Measurements from ENCODE around the gene SNX22.
A peak's percentile ranks its signal among the peaks of the same experiment; 100 is the strongest.

SNX22 gene

DNA sequence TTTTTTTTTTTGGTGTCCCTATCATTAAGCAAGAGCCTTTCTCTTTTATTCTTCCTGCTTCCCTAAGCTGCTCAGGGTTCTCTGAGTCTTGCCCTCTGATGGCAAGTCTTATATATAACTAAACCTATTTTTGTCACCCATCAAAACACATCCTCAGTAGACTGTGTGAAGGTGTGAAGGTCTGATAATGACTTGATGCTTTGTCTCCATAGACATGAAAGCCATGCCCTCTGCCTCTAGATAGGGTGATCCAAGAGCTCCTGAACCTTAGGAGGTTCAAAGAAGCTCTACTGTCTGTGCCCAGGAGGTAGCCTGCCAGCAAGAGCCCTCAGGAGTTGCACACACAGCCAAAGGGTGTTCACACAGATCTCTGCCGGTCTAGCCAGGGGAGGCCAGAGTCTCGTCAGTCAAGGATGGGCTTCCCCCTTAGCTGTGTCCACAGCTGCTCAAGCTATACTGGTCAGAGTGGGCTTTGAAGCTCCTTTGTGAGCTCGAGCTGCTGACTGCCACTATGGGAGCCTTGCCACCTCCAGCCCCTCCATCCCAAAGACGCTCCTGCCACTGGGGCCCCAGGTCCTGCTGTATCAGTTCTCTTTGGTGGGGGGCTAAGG lies 13.1 kb upstream of the SNX22 start:
- DNase-seq (ENCODE audit: low read depth in 1 of 2, low spot score in 1 of 2), result no peak
- TF ChIP-seq REST (IDR thresholded peaks at IDR 0.05; ENCODE audit: insufficient replicate concordance, low read depth) (no peak), SPI1 (IDR thresholded peaks at IDR 0.05; ENCODE audit: borderline replicate concordance, low read depth) (no peak), GABPA (IDR thresholded peaks at IDR 0.05; ENCODE audit: low read depth) (no peak), CTCF (IDR thresholded peaks at IDR 0.05; ENCODE audit: insufficient read depth, low read length) (no peak), POLR2AphosphoS5 (IDR thresholded peaks at IDR 0.05; ENCODE audit: low read depth) (no peak)
- no peak overlapping the region for H3K27ac ChIP-seq (replicated peaks)
- H3K27me3 ChIP-seq (ENCODE audit: insufficient read depth, poor library complexity, severe bottlenecking), result no peaks in the 10 kb centered on the region
- H3K4me3 ChIP-seq (replicated peaks; ENCODE audit: insufficient read depth, low read length), result no peak overlapping the region

DNA sequence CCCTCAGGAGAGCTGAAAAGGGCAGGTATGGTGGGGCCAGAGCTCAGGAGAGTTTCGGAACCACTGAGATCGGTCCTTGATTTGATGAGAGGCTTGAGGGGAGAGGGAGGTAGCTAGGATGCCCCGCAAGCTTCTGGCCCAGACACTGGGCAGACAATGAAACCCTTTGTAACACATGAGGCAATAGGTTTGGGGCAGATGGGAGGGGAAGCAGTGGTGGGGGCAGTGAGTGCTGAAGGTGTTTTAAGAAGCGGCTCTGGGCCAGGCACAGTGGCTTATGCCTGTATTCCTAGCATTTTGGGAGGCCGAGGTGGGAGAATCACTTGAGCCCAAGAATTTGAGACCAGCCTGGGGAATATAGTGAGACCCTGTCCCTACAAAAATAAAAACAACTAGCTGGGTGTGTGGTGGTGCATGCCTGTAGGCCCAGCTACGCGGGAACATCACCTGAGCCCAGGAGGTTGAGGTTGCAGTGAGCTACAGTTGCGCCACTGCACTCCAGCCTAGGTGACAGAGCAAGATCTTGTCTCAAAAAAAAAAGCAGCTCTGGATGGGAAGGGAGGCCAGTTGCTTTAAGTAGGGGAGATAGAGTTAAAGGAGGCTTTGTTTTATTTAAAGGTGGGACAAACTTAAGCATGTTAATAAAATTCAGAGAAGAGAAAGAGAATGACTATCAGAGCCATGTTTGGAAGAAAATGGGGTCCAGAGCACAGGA lies 9.6 kb upstream of the SNX22 start:
- no peak overlapping the region for H3K4me3 ChIP-seq (replicated peaks; ENCODE audit: insufficient read depth, low read length)
- no peak overlapping the region for H3K27ac ChIP-seq (replicated peaks)
- 0 out of 2 replicates have a peak, but pooled peaks have one; percentile 8 for TF ChIP-seq POLR2AphosphoS5 (IDR thresholded peaks at IDR 0.05; ENCODE audit: low read depth)
- TF ChIP-seq CTCF (IDR thresholded peaks at IDR 0.05; ENCODE audit: insufficient read depth, low read length), result no peak
- no peak for TF ChIP-seq GABPA (IDR thresholded peaks at IDR 0.05; ENCODE audit: low read depth)
- DNase-seq (ENCODE audit: low read depth in 1 of 2, low spot score in 1 of 2), result no peak
- H3K27me3 ChIP-seq (ENCODE audit: insufficient read depth, poor library complexity, severe bottlenecking), result no peaks in the 10 kb centered on the region

- no peak for TF ChIP-seq GABPA (IDR thresholded peaks at IDR 0.05; ENCODE audit: low read depth)
- TF ChIP-seq REST (IDR thresholded peaks at IDR 0.05; ENCODE audit: insufficient replicate concordance, low read depth), result no peak
- no peak for TF ChIP-seq CTCF (IDR thresholded peaks at IDR 0.05; ENCODE audit: insufficient read depth, low read length)
- no peak for TF ChIP-seq POLR2AphosphoS5 (IDR thresholded peaks at IDR 0.05; ENCODE audit: low read depth)
- TF ChIP-seq SPI1 (IDR thresholded peaks at IDR 0.05; ENCODE audit: borderline replicate concordance, low read depth), result no peak
- no peak overlapping the region for H3K4me3 ChIP-seq (replicated peaks; ENCODE audit: insufficient read depth, low read length)
- H3K27ac ChIP-seq (replicated peaks), result no peak overlapping the region
- DNase-seq (ENCODE audit: low read depth in 1 of 2, low spot score in 1 of 2), result no peak
- H3K27me3 ChIP-seq (ENCODE audit: insufficient read depth, poor library complexity, severe bottlenecking), result no peaks in the 10 kb centered on the region
Measured at GRCh38 chr15:64143276-64143675, 8.3 kb upstream of the SNX22 start.
